IMR-90 (cell line): ENCODE results near the gene PYCR2. TPM values are rescaled to one million over a fixed set of nuclear protein-coding genes. Genes with fewer than 3 reads are reported as not detected.

Experiments used
- ATAC-seq: fragments of 200-7000 bp; cut with Tn5 transposase; 2 replicates; pipeline ENCODE4 v1.9.1; 2020; ENCODE audit warnings: low read depth, mild to moderate bottlenecking, moderate library complexity
- BruUV-seq: library from RNA; stranded (reverse); fragments of 400-500 nt; replicated peaks from 2 replicates; lab custom pipeline; 2021; lab: Mats Ljungman, UMichigan
- CTCF ChIA-PET: fragments of 300-600 bp; formaldehyde crosslinking; extraction: SDS; loops from one replicate; lab custom pipeline; 2021; ENCODE audit warnings: antibody characterized with exemption; lab: Yijun Ruan, JAX
- POLR2A ChIA-PET: fragments of 300-600 bp; sonication (Branson Sonifier 250); formaldehyde crosslinking; loops from one replicate; lab custom pipeline; 2022; ENCODE audit warnings: antibody characterized with exemption; ENCODE audit not compliant: unreplicated experiment; lab: Charles Lee
- DNase-seq: peaks from one replicate; pipeline ENCODE4 v3.0.0; 2013
- H2AFZ ChIP-seq: replicated peaks from 2 replicates; pipeline ENCODE3; 2013; ENCODE audit warnings: low read length, mild to moderate bottlenecking; ENCODE audit not compliant: poor library complexity
- H2AK5ac ChIP-seq: 2 replicates; pipeline ENCODE4 v1.6.1; 2013; ENCODE audit warnings: low read depth, low read length, inconsistent platforms
- H2AK9ac ChIP-seq: replicated peaks from 2 replicates; pipeline ENCODE3; 2013; ENCODE audit warnings: mild to moderate bottlenecking, low read depth, low read length, moderate library complexity; ENCODE audit not compliant: poor library complexity
- H2BK120ac ChIP-seq: 2 replicates; pipeline ENCODE4 v1.6.1; 2013; ENCODE audit warnings: low read depth, low read length, inconsistent platforms
- H2BK15ac ChIP-seq: 3 replicates; pipeline ENCODE4 v1.6.1; 2013; ENCODE audit warnings: low read depth, low read length, inconsistent platforms
- H2BK20ac ChIP-seq: 2 replicates; pipeline ENCODE4 v1.6.1; 2013; ENCODE audit warnings: low read depth, mild to moderate bottlenecking, inconsistent platforms, low read length, moderate library complexity
- H2BK5ac ChIP-seq: 2 replicates; pipeline ENCODE4 v1.6.1; 2013; ENCODE audit warnings: mild to moderate bottlenecking, low read depth, low read length, inconsistent platforms; ENCODE audit not compliant: poor library complexity, severe bottlenecking
- H3K14ac ChIP-seq: replicated peaks from 2 replicates; pipeline ENCODE4 v1.6.1; 2013; ENCODE audit warnings: low read depth, low read length, inconsistent platforms
- H3K18ac ChIP-seq: 2 replicates; pipeline ENCODE4 v1.6.1; 2013; ENCODE audit warnings: low read depth, low read length, control low read depth
- H3K23ac ChIP-seq: 2 replicates; pipeline ENCODE4 v1.6.1; 2013; ENCODE audit warnings: low read depth, low read length, inconsistent platforms
- H3K27ac ChIP-seq: 2 replicates; pipeline ENCODE4 v1.5.1; 2013; ENCODE audit warnings: mild to moderate bottlenecking, control low read depth, low read length; ENCODE audit not compliant: insufficient read depth
- H3K27me3 ChIP-seq: 2 replicates; pipeline ENCODE4 v1.6.1; 2013; ENCODE audit warnings: low read length; ENCODE audit not compliant: control insufficient read depth, insufficient read depth
- H3K36me3 ChIP-seq: 2 replicates; pipeline ENCODE4 v1.6.1; 2013; ENCODE audit warnings: low read length, mixed read lengths; ENCODE audit not compliant: control insufficient read depth, insufficient read depth
- H3K4ac ChIP-seq: 2 replicates; pipeline ENCODE4 v1.6.1; 2013; ENCODE audit warnings: low read depth, low read length, inconsistent platforms
- H3K4me1 ChIP-seq: 2 replicates; pipeline ENCODE4 v1.6.1; 2013; ENCODE audit warnings: low read length, mixed read lengths; ENCODE audit not compliant: control insufficient read depth, insufficient read depth
- H3K4me2 ChIP-seq: 2 replicates; pipeline ENCODE4 v1.6.1; 2013; ENCODE audit warnings: low read depth, mild to moderate bottlenecking, control low read depth, low read length, moderate library complexity
- H3K4me3 ChIP-seq: 2 replicates; pipeline ENCODE4 v1.5.1; 2013; ENCODE audit warnings: low read depth, mild to moderate bottlenecking, control low read depth, low read length, moderate library complexity; ENCODE audit not compliant: insufficient read depth
- H3K56ac ChIP-seq: 2 replicates; pipeline ENCODE4 v1.6.1; 2013; ENCODE audit warnings: low read length, inconsistent platforms; ENCODE audit not compliant: insufficient read depth; ENCODE audit errors: extremely low read depth
- H3K79me1 ChIP-seq, 2 experiments: 2 replicates each; pipeline ENCODE4 v1.6.1; 2013; ENCODE audit warnings: low read length in 2 of 2, inconsistent platforms in 1 of 2, low read depth in 1 of 2
- H3K9ac ChIP-seq: 2 replicates; pipeline ENCODE4 v1.6.1; 2013; ENCODE audit warnings: low read depth, low read length, control low read depth
- H3K9me1 ChIP-seq: 2 replicates; pipeline ENCODE4 v1.6.1; 2013; ENCODE audit warnings: low read length, inconsistent platforms; ENCODE audit not compliant: insufficient read depth
- H3K9me3 ChIP-seq: 2 replicates; pipeline ENCODE4 v1.6.1; 2013; ENCODE audit warnings: low read length; ENCODE audit not compliant: control insufficient read depth, insufficient read depth
- H4K20me1 ChIP-seq: 2 replicates; pipeline ENCODE4 v1.6.1; 2013; ENCODE audit warnings: low read length, inconsistent platforms; ENCODE audit not compliant: insufficient read depth
- H4K5ac ChIP-seq: 2 replicates; pipeline ENCODE4 v1.6.1; 2013; ENCODE audit warnings: mild to moderate bottlenecking, low read depth, low read length, control low read depth
- H4K8ac ChIP-seq, 2 experiments: 2 replicates each; pipeline ENCODE4 v1.6.1; 2013; ENCODE audit warnings: low read depth in 2 of 2, low read length in 2 of 2, control low read depth in 1 of 2, inconsistent platforms in 1 of 2
- H4K91ac ChIP-seq: 2 replicates; pipeline ENCODE4 v1.6.1; 2013; ENCODE audit warnings: low read depth, low read length, inconsistent platforms; ENCODE audit not compliant: insufficient read depth
- BHLHE40 ChIP-seq: fragments of 150-350 bp; IDR thresholded peaks from 2 replicates; pipeline ENCODE4 v1.6.1; 2016; ENCODE audit warnings: mild to moderate bottlenecking, low read depth, low read length
- CEBPB ChIP-seq: IDR thresholded peaks from 2 replicates; pipeline ENCODE4 v1.6.1; 2012; ENCODE audit warnings: low read depth, low read length, improper control_type of control experiment
- CHD1 ChIP-seq: IDR thresholded peaks from 2 replicates; pipeline ENCODE4 v1.6.1; 2012; ENCODE audit warnings: low read depth, low read length, improper control_type of control experiment
- CTCF ChIP-seq: conservative IDR thresholded peaks from 2 replicates; pipeline ENCODE4 v1.5.1; 2012; ENCODE audit warnings: mild to moderate bottlenecking, low read depth, low read length, improper control_type of control experiment
- ELK1 ChIP-seq: fragments of 150-350 bp; IDR thresholded peaks from 2 replicates; pipeline ENCODE4 v1.6.1; 2016; ENCODE audit warnings: low read depth, mild to moderate bottlenecking, low read length, moderate library complexity, borderline replicate concordance
- FOS ChIP-seq: fragments of 150-350 bp; IDR thresholded peaks from 2 replicates; pipeline ENCODE4 v1.6.1; 2016; ENCODE audit warnings: low read depth, low read length
- MAFK ChIP-seq: IDR thresholded peaks from 2 replicates; pipeline ENCODE4 v1.6.1; 2012; ENCODE audit warnings: low read depth, low read length, improper control_type of control experiment
- MAZ ChIP-seq: IDR thresholded peaks from 2 replicates; pipeline ENCODE4 v1.6.1; 2012; ENCODE audit warnings: low read depth, mild to moderate bottlenecking, low read length, improper control_type of control experiment, moderate library complexity, borderline replicate concordance
- MXI1 ChIP-seq: IDR thresholded peaks from 2 replicates; pipeline ENCODE4 v1.6.1; 2012; ENCODE audit warnings: low read depth, mild to moderate bottlenecking, low read length, moderate library complexity, borderline replicate concordance
- NFE2L2 ChIP-seq: fragments of 150-350 bp; IDR thresholded peaks from 2 replicates; pipeline ENCODE4 v1.6.1; 2016; ENCODE audit warnings: low read depth, mild to moderate bottlenecking, low read length
- POLR2A ChIP-seq: IDR thresholded peaks from 2 replicates; pipeline ENCODE4 v1.6.1; 2012; ENCODE audit warnings: mild to moderate bottlenecking, low read depth, low read length
- RAD21 ChIP-seq: IDR thresholded peaks from 2 replicates; pipeline ENCODE4 v1.6.1; 2012; ENCODE audit warnings: low read length, improper control_type of control experiment
- RCOR1 ChIP-seq: IDR thresholded peaks from 2 replicates; pipeline ENCODE4 v1.6.1; 2012; ENCODE audit warnings: mild to moderate bottlenecking, low read length, improper control_type of control experiment; ENCODE audit not compliant: insufficient replicate concordance
- RFX5 ChIP-seq: IDR thresholded peaks from 2 replicates; pipeline ENCODE4 v1.8.0; 2012; ENCODE audit warnings: low read depth, mild to moderate bottlenecking, low read length, moderate library complexity
- SMC3 ChIP-seq: fragments of 150-350 bp; IDR thresholded peaks from 2 replicates; pipeline ENCODE4 v1.6.1; 2016; ENCODE audit warnings: low read depth, mild to moderate bottlenecking, antibody characterized with exemption, low read length, moderate library complexity
- USF2 ChIP-seq: fragments of 150-350 bp; IDR thresholded peaks from 2 replicates; pipeline ENCODE4 v1.6.1; 2017; ENCODE audit warnings: mild to moderate bottlenecking, antibody characterized with exemption, low read length, low read depth
- WGBS, 2 experiments: methylation state at CpG; one replicate each; pipeline versions ENCODE4 v1.1.5 to v1.1.7; 2013; ENCODE audit warnings: missing lambda C conversion rate in 2 of 2; ENCODE audit not compliant: insufficient read length in 1 of 2; ENCODE audit errors: extremely low coverage in 2 of 2; 5-methylcytosine and 5-hydroxymethylcytosine counted together
- dilution Hi-C: fragments of 300-500 bp; cut with HindIII; formaldehyde crosslinking; loops from one replicate; pipeline ENCODE4 v1.14.3; 2018; ENCODE audit warnings: low sequenced_read_pairs; ENCODE audit not compliant: unreplicated experiment
- in situ Hi-C: fragments of 300-500 bp; cut with MboI; formaldehyde crosslinking; loops from 3 replicates; pipeline ENCODE4 v1.14.3; 2019; ENCODE audit warnings: low sequenced_read_pairs, inconsistent platforms, mixed read lengths
- intact Hi-C: fragments of 100-400 bp; cut with micrococcal nuclease; formaldehyde crosslinking; loops from 2 replicates; pipeline ENCODE4 v1.10.0; 2022
- polyA plus RNA-seq, 3 experiments: library from polyadenylated mRNA; depleted of rRNA; stranded (reverse); fragments of >200 nt; gene quantifications; 2 replicates each; pipeline ENCODE4 v1.2.3, GENCODE V29; 2012; ENCODE audit warnings: low replicate concordance in 1 of 3
- total RNA-seq: library from RNA; depleted of rRNA; stranded (reverse); fragments of >200 nt; gene quantifications from 2 replicates; pipeline ENCODE4 v1.2.3, GENCODE V29; 2012

Gene PYCR2
- total and polyA plus RNA-seq, 2 of the 4 experiments (the other 2 are of a cell fraction): 34.4 to 68.1 TPM

GRCh38 chr1:225908013-225908640 lies 15.9 kb downstream of the PYCR2 start:
- H3K56ac ChIP-seq: no peak overlapping the region
- H4K5ac ChIP-seq: no peak overlapping the region
- no peak overlapping the region for H2BK5ac ChIP-seq
- H3K79me1 ChIP-seq: no peaks in the 10 kb centered on the region
- H4K91ac ChIP-seq: no peak overlapping the region
- H3K18ac ChIP-seq: no peak overlapping the region
- no peak for ATAC-seq
- H2BK120ac ChIP-seq: no peak overlapping the region
- in situ Hi-C loops (no loop called here), dilution Hi-C loops (no loop called here), intact Hi-C loops (no loop called here)
- H3K4me1 ChIP-seq: peaks cover 1% of the 10 kb centered on the region; the same call in 1 of the 2 replicates
- CTCF ChIA-PET: no interaction called here
- H3K9me3 ChIP-seq: no peaks in the 10 kb centered on the region
- H2BK15ac ChIP-seq: no peak overlapping the region
- no peaks in the 10 kb centered on the region for H3K36me3 ChIP-seq
- H2AK5ac ChIP-seq: no peak overlapping the region
- WGBS, 2 experiments: 80% methylated on average over 2 of the region's 5 CpGs; no CpG with 5 or more reads in 1 of the 2 experiments
- no peak overlapping the region for H3K23ac ChIP-seq
- DNase-seq: no peak
- H3K4ac ChIP-seq: no peak overlapping the region
- H2AK9ac ChIP-seq: no peak overlapping the region
- no peak overlapping the region for H3K27ac ChIP-seq
- H3K4me3 ChIP-seq: no peak overlapping the region
- no TSS peak for BruUV-seq
- no peak overlapping the region for H2AFZ ChIP-seq
- no peak overlapping the region for H2BK20ac ChIP-seq
- no peak overlapping the region for H3K9ac ChIP-seq
- no peak overlapping the region for H3K4me2 ChIP-seq
- POLR2A ChIA-PET: no interaction called here
- no peaks in the 10 kb centered on the region for H4K20me1 ChIP-seq
- H3K9me1 ChIP-seq: no peaks in the 10 kb centered on the region
- no peak overlapping the region for H4K8ac ChIP-seq
- TF ChIP-seq RAD21: no peak
- no peak for TF ChIP-seq POLR2A
- no peak for TF ChIP-seq RCOR1
- no peak for TF ChIP-seq CEBPB
- TF ChIP-seq RFX5: no peak
- TF ChIP-seq MAZ: no peak
- no peak for TF ChIP-seq CHD1
- TF ChIP-seq USF2: no peak
- TF ChIP-seq CTCF: no peak
- TF ChIP-seq BHLHE40: no peak
- no peak for TF ChIP-seq SMC3
- no peak for TF ChIP-seq ELK1
- TF ChIP-seq MAFK: no peak
- no peak for TF ChIP-seq FOS
- TF ChIP-seq NFE2L2: no peak
- no peak for TF ChIP-seq MXI1
- H3K27me3 ChIP-seq: peaks cover 3% of the 10 kb centered on the region; the same call in 1 of the 2 replicates
- no peak overlapping the region for H3K14ac ChIP-seq
